Smooth muscle cell (in vitro differentiated cells): ENCODE data around the gene MASP1. TPM values are rescaled to one million over a fixed set of nuclear protein-coding genes. Genes with fewer than 3 reads are reported as not detected.
"Not testable (repeated sequence)": the region's sequence is repeated elsewhere in the genome, so short reads cannot be mapped to it uniquely, and the experiment has no call there.

Experiments used
- DNase-seq: peaks from one replicate; lab custom pipeline; 2025; ENCODE audit not compliant: unreplicated experiment; lab: John Stamatoyannopoulos, UW
- H2AFZ ChIP-seq: fragments of 200-600 bp; sonication (generic); 2 replicates; pipeline ENCODE4 v1.6.0; 2016; ENCODE audit warnings: antibody characterized with exemption, low read depth, mild to moderate bottlenecking
- H3F3A ChIP-seq: fragments of 200-600 bp; sonication (generic); 2 replicates; pipeline ENCODE4 v1.6.0; 2017; ENCODE audit warnings: antibody characterized with exemption, low read depth
- H3K27ac ChIP-seq: fragments of 200-600 bp; sonication (generic); 2 replicates; pipeline ENCODE4 v1.5.1; 2016; ENCODE audit warnings: low read depth, mild to moderate bottlenecking
- H3K27me3 ChIP-seq: fragments of 200-600 bp; sonication (generic); 2 replicates; pipeline ENCODE4 v1.6.1; 2016; ENCODE audit warnings: low read depth, mild to moderate bottlenecking
- H3K36me3 ChIP-seq: fragments of 200-600 bp; sonication (generic); 2 replicates; pipeline ENCODE4 v1.5.1; 2016; ENCODE audit warnings: low read depth
- H3K4me1 ChIP-seq: fragments of 200-600 bp; sonication (generic); 2 replicates; pipeline ENCODE4 v1.5.1; 2016; ENCODE audit warnings: low read depth
- H3K4me2 ChIP-seq: fragments of 200-600 bp; sonication (generic); 2 replicates; pipeline ENCODE4 v1.6.0; 2016; ENCODE audit warnings: mild to moderate bottlenecking
- H3K4me3 ChIP-seq: fragments of 200-600 bp; sonication (generic); 2 replicates; pipeline ENCODE4 v1.5.1; 2016; ENCODE audit warnings: mild to moderate bottlenecking
- H3K79me2 ChIP-seq: fragments of 200-600 bp; sonication (generic); 2 replicates; pipeline ENCODE4 v1.6.0; 2016; ENCODE audit warnings: low read depth, mild to moderate bottlenecking
- H3K9ac ChIP-seq: fragments of 200-600 bp; sonication (generic); 2 replicates; pipeline ENCODE4 v1.6.0; 2016; ENCODE audit warnings: low read depth
- H3K9me3 ChIP-seq: fragments of 200-600 bp; sonication (generic); replicated peaks from 2 replicates; pipeline ENCODE4 v1.5.1; 2016; ENCODE audit warnings: low read depth
- H4K20me1 ChIP-seq: fragments of 200-600 bp; sonication (generic); 2 replicates; pipeline ENCODE4 v1.6.0; 2016; ENCODE audit warnings: low read depth
- WGBS: methylation state at CpG from one replicate; pipeline ENCODE4 v1.1.7; 2016; ENCODE audit warnings: low lambda C conversion rate; 5-methylcytosine and 5-hydroxymethylcytosine counted together
- polyA plus RNA-seq: library from polyadenylated mRNA; unstranded; fragments of >200 nt; fragmentation: Nextera tagmentation; extraction: Ambion mirVana; gene quantifications from 2 replicates; pipeline ENCODE4 v1.2.1, GENCODE V29; 2016
- total RNA-seq: library from RNA; depleted of rRNA; stranded (reverse); fragments of >200 nt; gene quantifications from 2 replicates; pipeline ENCODE4 v1.2.3, GENCODE V29; 2014
- TF ChIP-seq, protein P1 (sequence below): fragments of 200-600 bp; sonication (generic); IDR thresholded peaks from 2 replicates; pipeline ENCODE4 v1.5.1; 2017; ENCODE audit warnings: borderline replicate concordance, mild to moderate bottlenecking, antibody characterized with exemption; ENCODE audit not compliant: insufficient read depth, poor library complexity, severe bottlenecking

Gene MASP1
- total and polyA plus RNA-seq, 2 experiments from 2014 or later = 46.7 to 54.0 TPM

DNA sequence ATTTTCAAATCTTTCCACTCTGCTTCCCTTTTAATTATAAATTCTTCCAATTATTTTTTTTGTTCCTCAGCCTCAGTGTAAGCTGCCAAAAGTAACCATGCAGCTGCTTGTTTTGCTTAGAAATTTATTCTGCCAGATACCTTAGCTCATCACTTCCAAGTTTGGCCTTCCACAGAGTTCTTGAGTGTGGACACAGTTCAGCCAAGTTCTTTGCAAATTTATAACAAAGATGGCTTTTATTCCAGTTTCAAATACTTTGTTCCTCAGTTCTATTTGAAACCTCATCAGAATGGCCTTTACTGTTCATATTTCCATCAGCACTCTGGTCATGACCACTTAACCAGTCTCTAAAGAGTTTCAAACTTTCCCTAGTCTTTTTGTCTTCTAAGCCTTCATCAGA lies 83.9 kb downstream of the MASP1 start:
- H3K27ac ChIP-seq = no peak overlapping the region
- no peak for DNase-seq

GRCh38 chr3:187207062-187207461 lies 84.5 kb downstream of the MASP1 start:
- H3K79me2 ChIP-seq = no peaks in the 10 kb centered on the region
- no peak for DNase-seq
- H3K9me3 ChIP-seq = no peaks in the 10 kb centered on the region
- no peak overlapping the region for H3K4me2 ChIP-seq
- no peak overlapping the region for H3K9ac ChIP-seq
- WGBS = 90% methylated on average over 2 of the region's 2 CpGs
- no peak overlapping the region for H3K27ac ChIP-seq
- TF ChIP-seq, protein P1, sequence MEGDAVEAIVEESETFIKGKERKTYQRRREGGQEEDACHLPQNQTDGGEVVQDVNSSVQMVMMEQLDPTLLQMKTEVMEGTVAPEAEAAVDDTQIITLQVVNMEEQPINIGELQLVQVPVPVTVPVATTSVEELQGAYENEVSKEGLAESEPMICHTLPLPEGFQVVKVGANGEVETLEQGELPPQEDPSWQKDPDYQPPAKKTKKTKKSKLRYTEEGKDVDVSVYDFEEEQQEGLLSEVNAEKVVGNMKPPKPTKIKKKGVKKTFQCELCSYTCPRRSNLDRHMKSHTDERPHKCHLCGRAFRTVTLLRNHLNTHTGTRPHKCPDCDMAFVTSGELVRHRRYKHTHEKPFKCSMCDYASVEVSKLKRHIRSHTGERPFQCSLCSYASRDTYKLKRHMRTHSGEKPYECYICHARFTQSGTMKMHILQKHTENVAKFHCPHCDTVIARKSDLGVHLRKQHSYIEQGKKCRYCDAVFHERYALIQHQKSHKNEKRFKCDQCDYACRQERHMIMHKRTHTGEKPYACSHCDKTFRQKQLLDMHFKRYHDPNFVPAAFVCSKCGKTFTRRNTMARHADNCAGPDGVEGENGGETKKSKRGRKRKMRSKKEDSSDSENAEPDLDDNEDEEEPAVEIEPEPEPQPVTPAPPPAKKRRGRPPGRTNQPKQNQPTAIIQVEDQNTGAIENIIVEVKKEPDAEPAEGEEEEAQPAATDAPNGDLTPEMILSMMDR = no peak
- H3F3A ChIP-seq = no peaks in the 10 kb centered on the region
- H3K27me3 ChIP-seq = no peaks in the 10 kb centered on the region
- H3K36me3 ChIP-seq = no peaks in the 10 kb centered on the region
- no peaks in the 10 kb centered on the region for H4K20me1 ChIP-seq
- no peak overlapping the region for H2AFZ ChIP-seq
- peaks cover 7% of the 10 kb centered on the region for H3K4me1 ChIP-seq
- H3K4me3 ChIP-seq = no peak overlapping the region

More for the DNA sequence above, 83.9 kb downstream of the MASP1 start:
- H3K4me2 ChIP-seq = no peak overlapping the region
- H3K27me3 ChIP-seq = no peaks in the 10 kb centered on the region
- no peaks in the 10 kb centered on the region for H3K79me2 ChIP-seq
- H3K9me3 ChIP-seq = no peaks in the 10 kb centered on the region
- H3K9ac ChIP-seq = no peak overlapping the region
- H3K36me3 ChIP-seq = no peaks in the 10 kb centered on the region
- no peaks in the 10 kb centered on the region for H4K20me1 ChIP-seq
- H3K4me3 ChIP-seq = no peak overlapping the region
- TF ChIP-seq, protein P1 = no peak
- peaks cover 7% of the 10 kb centered on the region for H3K4me1 ChIP-seq
- H3F3A ChIP-seq = no peaks in the 10 kb centered on the region
- H2AFZ ChIP-seq = no peak overlapping the region

DNA sequence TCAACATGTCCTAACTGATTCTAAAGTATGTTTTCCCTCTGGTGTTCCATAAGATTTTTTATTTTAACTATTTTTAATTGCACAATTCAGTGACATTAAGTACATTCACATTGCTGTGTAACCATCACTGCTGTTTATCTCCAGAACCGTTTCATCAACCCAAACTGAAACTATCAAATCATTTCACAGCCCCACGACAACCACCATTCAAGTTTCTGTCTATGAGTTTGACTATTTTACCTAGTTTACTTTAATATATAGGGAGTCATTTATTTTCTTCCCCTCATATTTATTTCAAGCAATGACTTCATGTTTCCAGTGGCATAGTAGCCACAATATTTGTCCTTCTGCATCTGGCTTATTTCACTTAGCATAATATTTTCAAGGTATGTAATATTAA lies 85.9 kb downstream of the MASP1 start:
- Histone ChIP-seq H3K4me3 (no peak overlapping the region), H3K79me2 (no peaks in the 10 kb centered on the region), H3K9ac (no peak overlapping the region), H3K4me1 (peaks cover 7% of the 10 kb centered on the region), H2AFZ (no peak overlapping the region), H3K9me3 (no peaks in the 10 kb centered on the region), H3K27me3 (no peaks in the 10 kb centered on the region), H4K20me1 (no peaks in the 10 kb centered on the region), H3K36me3 (no peaks in the 10 kb centered on the region), H3F3A (no peaks in the 10 kb centered on the region), H3K4me2 (no peak overlapping the region), H3K27ac (no peak overlapping the region)
- DNase-seq = no peak
- WGBS = 91% methylated on average over 2 of the region's 2 CpGs
- TF ChIP-seq, protein P1 = no peak

DNA sequence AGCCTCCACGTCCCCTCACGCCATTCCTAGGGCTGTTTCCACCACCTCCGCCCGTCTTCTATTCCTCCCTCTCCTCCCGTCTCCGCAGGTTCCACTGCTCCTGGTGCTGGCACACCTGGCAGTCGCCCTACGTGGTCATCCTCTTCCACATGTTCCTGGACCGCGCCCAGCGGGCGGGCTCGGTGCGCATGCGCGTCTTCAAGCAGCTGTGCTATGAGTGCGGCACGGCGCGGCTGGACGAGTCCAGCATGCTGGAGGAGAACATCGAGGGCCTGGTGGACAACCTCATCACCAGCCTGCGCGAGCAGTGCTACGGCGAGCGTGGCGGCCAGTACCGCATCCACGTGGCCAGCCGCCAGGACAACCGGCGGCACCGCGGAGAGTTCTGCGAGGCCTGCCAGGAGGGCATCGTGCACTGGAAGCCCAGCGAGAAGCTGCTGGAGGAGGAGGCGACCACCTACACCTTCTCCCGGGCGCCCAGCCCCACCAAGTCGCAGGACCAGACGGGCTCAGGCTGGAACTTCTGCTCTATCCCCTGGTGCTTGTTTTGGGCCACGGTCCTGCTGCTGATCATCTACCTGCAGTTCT lies 92.0 kb downstream of the MASP1 start:
- not testable (repeated sequence) for H2AFZ ChIP-seq, H3K79me2 ChIP-seq, H3K27me3 ChIP-seq, H3K4me3 ChIP-seq, H3K4me2 ChIP-seq, H3K27ac ChIP-seq, H3K9me3 ChIP-seq, H3K36me3 ChIP-seq, H4K20me1 ChIP-seq, H3K4me1 ChIP-seq, DNase-seq, H3K9ac ChIP-seq, H3F3A ChIP-seq
- WGBS = 98% methylated on average over 43 of the region's 44 CpGs
